Activated CD4-positive, alpha-beta memory T cell treated with anti-CD3 and anti-CD28 coated beads for 36 hours (primary cell): Measurements from ENCODE around the gene ZNF500. TPM values are rescaled to one million over a fixed set of nuclear protein-coding genes. Genes with fewer than 3 reads are reported as not detected.
A peak's percentile ranks its signal among the peaks of the same experiment; 100 is the strongest.

Experiments used
- CTCF ChIA-PET: fragments of 350-600 bp; sonication (Branson Sonifier 250); formaldehyde crosslinking; loops from one replicate; lab custom pipeline; 2021; ENCODE audit warnings: antibody characterized with exemption, inconsistent platforms; lab: Charles Lee
- POLR2A ChIA-PET: fragments of 350-600 bp; sonication (Branson Sonifier 250); formaldehyde crosslinking; loops from one replicate; lab custom pipeline; 2021; ENCODE audit warnings: antibody characterized with exemption; lab: Charles Lee
- DNase-seq: peaks from one replicate; pipeline ENCODE4 v3.0.0-alpha.2; 2020
- H3K27ac Mint-ChIP-seq: one replicate; pipeline ENCODE4 v1.8.0; 2021; ENCODE audit warnings: mixed read lengths
- H3K27me3 Mint-ChIP-seq: one replicate; pipeline ENCODE4 v1.8.0; 2021; ENCODE audit warnings: mixed read lengths
- H3K36me3 Mint-ChIP-seq: one replicate; pipeline ENCODE4 v1.8.0; 2021; ENCODE audit warnings: mixed read lengths
- H3K4me1 Mint-ChIP-seq: one replicate; pipeline ENCODE4 v1.8.0; 2021; ENCODE audit warnings: low read depth, mixed read lengths
- H3K4me3 Mint-ChIP-seq: one replicate; pipeline ENCODE4 v1.8.0; 2021; ENCODE audit warnings: mild to moderate bottlenecking, mixed read lengths
- H3K9me3 Mint-ChIP-seq: one replicate; pipeline ENCODE4 v1.8.0; 2021; ENCODE audit warnings: mixed read lengths
- intact Hi-C: fragments of 100-400 bp; cut with micrococcal nuclease; formaldehyde crosslinking; loops from one replicate; pipeline ENCODE4 v1.15.1; 2023
- total RNA-seq, 2 experiments: library from RNA; stranded (reverse); gene quantifications; one replicate each; pipeline ENCODE4 v1.2.3, GENCODE V29; 2021

Gene ZNF500
- total RNA-seq, 2 experiments from 2014 or later, result 11.3 to 11.4 TPM

GRCh38 chr16:4802659-4803287, 35.8 kb upstream of the ZNF500 start:
- intact Hi-C loops, result loop anchor here (1.0 to 2.0 kb wide), 5 partner anchors 34 to 156 kb away; partner anchors contain the start of genes ANKS3, DNAAF8, GLYR1 and NUDT16L1
- no peaks in the 10 kb centered on the region for H3K9me3 Mint-ChIP-seq
- H3K36me3 Mint-ChIP-seq, result peaks cover 12% of the 10 kb centered on the region
- no peak overlapping the region for H3K27ac Mint-ChIP-seq
- H3K27me3 Mint-ChIP-seq, result no peaks in the 10 kb centered on the region
- H3K4me3 Mint-ChIP-seq, result peak overlapping the region; percentile 75
- peaks cover 9% of the 10 kb centered on the region for H3K4me1 Mint-ChIP-seq
- DNase-seq, result peak; percentile 90
- ChIA-PET POLR2A (interaction anchor here (1.5 kb wide), 2 partner anchors 34 to 68 kb away, joined by 3 to 5 read pairs; partner anchors contain the start of genes ANKS3 and DNAAF8), CTCF (interaction anchor here (0.6 to 1.9 kb wide), 5 partner anchors 9 to 296 kb away, joined by 3 to 4 read pairs (median 3); partner anchors contain the start of genes ANKS3 and DNAAF8)

GRCh38 chr16:4801962-4802658, 35.1 kb upstream of the ZNF500 start, which contains the start of gene ROGDI:
Gene ROGDI, minus strand, starts transcription at chr16:4802633. Its CDS starts 62 bp downstream, at chr16:4802571.
- CTCF ChIA-PET, result interaction anchor here (0.6 to 1.9 kb wide), 4 partner anchors 10 to 68 kb away, joined by 3 to 4 read pairs (median 4); partner anchors contain the start of genes ANKS3 and DNAAF8
- intact Hi-C loops, result loop anchor here (1.0 to 2.0 kb wide), 4 partner anchors 34 to 109 kb away; partner anchors contain the start of genes ANKS3, DNAAF8, GLYR1 and NUDT16L1
- H3K4me1 Mint-ChIP-seq, result peaks cover 9% of the 10 kb centered on the region

GRCh38 chr16:4801051-4801961, 34.3 kb upstream of the ZNF500 start:
- Mint-ChIP-seq H3K9me3 (no peaks in the 10 kb centered on the region), H3K36me3 (peaks cover 6% of the 10 kb centered on the region), H3K27me3 (no peaks in the 10 kb centered on the region), H3K27ac (no peak overlapping the region), H3K4me3 (peak overlapping the region; percentile 75), H3K4me1 (peaks cover 9% of the 10 kb centered on the region)
- CTCF ChIA-PET, result interaction anchor here (0.6 to 1.9 kb wide), 2 partner anchors 12 to 67 kb away, joined by 3 to 4 read pairs; partner anchors contain the start of genes ANKS3 and DNAAF8
- intact Hi-C loops, result no loop called here
- DNase-seq, result no peak
- POLR2A ChIA-PET, result no interaction called here

More at GRCh38 chr16:4801962-4802658, 35.1 kb upstream of the ZNF500 start, which contains the start of gene ROGDI:
- H3K27me3 Mint-ChIP-seq, result no peaks in the 10 kb centered on the region
- peaks cover 6% of the 10 kb centered on the region for H3K36me3 Mint-ChIP-seq
- DNase-seq, result peak; percentile 83
- peak within 1 kb of the TSS; percentile 38 for H3K27ac Mint-ChIP-seq
- POLR2A ChIA-PET, result interaction anchor here (1.5 kb wide), 2 partner anchors 33 to 68 kb away, joined by 3 to 5 read pairs; partner anchors contain the start of genes ANKS3 and DNAAF8
- peak within 1 kb of the TSS; percentile 75 for H3K4me3 Mint-ChIP-seq
- no peaks in the 10 kb centered on the region for H3K9me3 Mint-ChIP-seq

- Mint-ChIP-seq H3K27me3 (no peaks in the 10 kb centered on the region), H3K4me1 (peaks cover 9% of the 10 kb centered on the region), H3K4me3 (no peak overlapping the region), H3K36me3 (peaks cover 6% of the 10 kb centered on the region), H3K27ac (no peak overlapping the region), H3K9me3 (no peaks in the 10 kb centered on the region)
- ChIA-PET CTCF (no interaction called here), POLR2A (no interaction called here)
- intact Hi-C loops, result no loop called here
- no peak for DNase-seq
Observed at GRCh38 chr16:4800290-4801041, 33.5 kb upstream of the ZNF500 start.

- intact Hi-C loops, result no loop called here
- H3K4me3 Mint-ChIP-seq, result no peak overlapping the region
- no peak for DNase-seq
- POLR2A ChIA-PET, result interaction anchor here (0.6 kb wide), 1 partner anchor 96 kb away, joined by 3 read pairs; no protein-coding TSS in a partner anchor
- no peaks in the 10 kb centered on the region for H3K27me3 Mint-ChIP-seq
- H3K36me3 Mint-ChIP-seq, result peaks cover 4% of the 10 kb centered on the region
- peaks cover 9% of the 10 kb centered on the region for H3K4me1 Mint-ChIP-seq
- CTCF ChIA-PET, result no interaction called here
- H3K27ac Mint-ChIP-seq, result no peak overlapping the region
- no peaks in the 10 kb centered on the region for H3K9me3 Mint-ChIP-seq
Observed at GRCh38 chr16:4799171-4799855, 32.4 kb upstream of the ZNF500 start.

GRCh38 chr16:4798456-4798855, 31.5 kb upstream of the ZNF500 start:
- intact Hi-C loops, result no loop called here
- Mint-ChIP-seq H3K36me3 (no peaks in the 10 kb centered on the region), H3K4me3 (no peak overlapping the region), H3K27me3 (no peaks in the 10 kb centered on the region), H3K27ac (no peak overlapping the region), H3K9me3 (no peaks in the 10 kb centered on the region), H3K4me1 (peaks cover 4% of the 10 kb centered on the region)
- DNase-seq, result no peak
- ChIA-PET POLR2A (no interaction called here), CTCF (no interaction called here)

GRCh38 chr16:4797805-4798252, 30.9 kb upstream of the ZNF500 start:
- no peak for DNase-seq
- Mint-ChIP-seq H3K9me3 (no peaks in the 10 kb centered on the region), H3K27ac (no peak overlapping the region), H3K36me3 (no peaks in the 10 kb centered on the region), H3K4me1 (no peaks in the 10 kb centered on the region), H3K4me3 (no peak overlapping the region), H3K27me3 (no peaks in the 10 kb centered on the region)
- CTCF ChIA-PET, result no interaction called here
- POLR2A ChIA-PET, result no interaction called here
- intact Hi-C loops, result no loop called here

- Mint-ChIP-seq H3K27ac (no peak overlapping the region), H3K36me3 (no peaks in the 10 kb centered on the region), H3K4me3 (no peak overlapping the region), H3K4me1 (no peaks in the 10 kb centered on the region), H3K27me3 (no peaks in the 10 kb centered on the region), H3K9me3 (no peaks in the 10 kb centered on the region)
- intact Hi-C loops, result no loop called here
- no peak for DNase-seq
- POLR2A ChIA-PET, result no interaction called here
- CTCF ChIA-PET, result no interaction called here
Observed at GRCh38 chr16:4796982-4797804, 30.2 kb upstream of the ZNF500 start.

GRCh38 chr16:4795828-4796572, 29.0 kb upstream of the ZNF500 start:
- intact Hi-C loops, result no loop called here
- H3K36me3 Mint-ChIP-seq, result no peaks in the 10 kb centered on the region
- peaks cover 3% of the 10 kb centered on the region for H3K4me1 Mint-ChIP-seq
- no peak overlapping the region for H3K27ac Mint-ChIP-seq
- H3K27me3 Mint-ChIP-seq, result peaks cover 3% of the 10 kb centered on the region
- DNase-seq, result no peak
- POLR2A ChIA-PET, result no interaction called here
- no peak overlapping the region for H3K4me3 Mint-ChIP-seq
- CTCF ChIA-PET, result no interaction called here
- H3K9me3 Mint-ChIP-seq, result no peaks in the 10 kb centered on the region
